GM21447 (cell line): ENCODE results near the gene PTGIS.
"Not testable (repeated sequence)": the region's sequence is repeated elsewhere in the genome, so short reads cannot be mapped to it uniquely, and the experiment has no call there.

Experiments used
- ATAC-seq: cut with Tn5 transposase; IDR thresholded peaks from one replicate; pipeline ENCODE4 v1.9.1; 2021; ENCODE audit not compliant: unreplicated experiment

PTGIS gene

GRCh38 chr20:49567421-49568277 lies at the start of gene PTGIS:
PTGIS (minus strand) TSS chr20:49568137; CDS start chr20:49568116, 21 bp downstream.
- ATAC-seq: no peak

GRCh38 chr20:49617394-49617793 lies 49.5 kb upstream of the PTGIS start:
- not testable (repeated sequence) for ATAC-seq

GRCh38 chr20:49616154-49617007 lies 48.4 kb upstream of the PTGIS start:
- no peak for ATAC-seq

- no peak for ATAC-seq
Measured at GRCh38 chr20:49615401-49616153, 47.6 kb upstream of the PTGIS start.

- ATAC-seq: not testable (repeated sequence)
Measured at GRCh38 chr20:49615051-49615400, 47.1 kb upstream of the PTGIS start.

- ATAC-seq: no peak
Measured at GRCh38 chr20:49614338-49615050, 46.6 kb upstream of the PTGIS start.

GRCh38 chr20:49612127-49612738 lies 44.3 kb upstream of the PTGIS start:
- ATAC-seq: no peak

- not testable (repeated sequence) for ATAC-seq
Measured at GRCh38 chr20:49611539-49612126, 43.7 kb upstream of the PTGIS start.

GRCh38 chr20:49610691-49611538 lies 43.0 kb upstream of the PTGIS start:
- peak; percentile 47 for ATAC-seq

GRCh38 chr20:49608752-49609670 lies 41.1 kb upstream of the PTGIS start:
- no peak for ATAC-seq

GRCh38 chr20:49607568-49607967 lies 39.6 kb upstream of the PTGIS start:
- no peak for ATAC-seq

- ATAC-seq: no peak
Measured at GRCh38 chr20:49603209-49603627, 35.3 kb upstream of the PTGIS start.

- no peak for ATAC-seq
Measured at GRCh38 chr20:49602345-49603208, 34.6 kb upstream of the PTGIS start.

GRCh38 chr20:49601153-49601924 lies 33.4 kb upstream of the PTGIS start:
- ATAC-seq: no peak

- no peak for ATAC-seq
Measured at GRCh38 chr20:49599746-49600113, 31.8 kb upstream of the PTGIS start.

GRCh38 chr20:49597825-49598395 lies 30.0 kb upstream of the PTGIS start:
- no peak for ATAC-seq
